ENCODE measurements around the gene TRIM26.
"Not testable (repeated sequence)": the region's sequence is repeated elsewhere in the genome, so short reads cannot be mapped to it uniquely, and the experiment has no call there.

Gene TRIM26

GRCh38 chr6:30212865-30213666 lies at the start of gene TRIM26:
TSS of gene TRIM26 (minus strand) at chr6:30213406. CDS start at chr6:30199103, 14,303 bp downstream.
- DNase-seq: peak; percentile 93 to 98

GRCh38 chr6:30260036-30260504 lies 46.9 kb upstream of the TRIM26 start:
- peak in 1 of 2 experiments; percentile 49 for DNase-seq

GRCh38 chr6:30259140-30260035 lies 46.2 kb upstream of the TRIM26 start:
- peak; percentile 75 to 89 for DNase-seq

- no peak for DNase-seq
These were observed 45.0 kb upstream of the TRIM26 start for GRCh38 chr6:30258204-30258603.

- not testable (repeated sequence) for DNase-seq
These were observed 39.2 kb upstream of the TRIM26 start for GRCh38 chr6:30252417-30252816.

GRCh38 chr6:30244560-30244959 lies 31.4 kb upstream of the TRIM26 start:
- DNase-seq: no peak

GRCh38 chr6:30238178-30238795 lies 25.1 kb upstream of the TRIM26 start:
- peak in 1 of 2 experiments; percentile 30 for DNase-seq

GRCh38 chr6:30234356-30234755 lies 21.1 kb upstream of the TRIM26 start:
- no peak for DNase-seq

GRCh38 chr6:30231067-30231466 lies 17.9 kb upstream of the TRIM26 start:
- DNase-seq: no peak

GRCh38 chr6:30227763-30228487 lies 14.7 kb upstream of the TRIM26 start:
- DNase-seq: no peak

GRCh38 chr6:30227242-30227722 lies 14.1 kb upstream of the TRIM26 start:
- no peak for DNase-seq

- DNase-seq: no peak
These were observed 10.1 kb upstream of the TRIM26 start for GRCh38 chr6:30223339-30223738.

- DNase-seq: not testable (repeated sequence)
These were observed 8.8 kb upstream of the TRIM26 start for GRCh38 chr6:30221956-30222355.

- not testable (repeated sequence) for DNase-seq
These were observed 8.2 kb upstream of the TRIM26 start for GRCh38 chr6:30221395-30221794.

GRCh38 chr6:30219244-30219643 lies 6.0 kb upstream of the TRIM26 start:
- DNase-seq: peak; percentile 61 to 82

GRCh38 chr6:30216096-30216495 lies 2.9 kb upstream of the TRIM26 start:
- DNase-seq: no peak

GRCh38 chr6:30214657-30214982 lies 1.4 kb upstream of the TRIM26 start:
- no peak for DNase-seq

GRCh38 chr6:30213957-30214656 lies 901 bp upstream of the TRIM26 start:
- DNase-seq: peak; percentile 35 to 74

- DNase-seq: no peak
These were observed 406 bp upstream of the TRIM26 start for GRCh38 chr6:30213667-30213956.

GRCh38 chr6:30211899-30212298 lies 1.3 kb downstream of the TRIM26 start:
- DNase-seq: no peak

- no peak for DNase-seq
These were observed 1.9 kb downstream of the TRIM26 start for GRCh38 chr6:30211306-30211705.

All from NCI-H526 (cell line).